Type B pancreatic cell (in vitro differentiated cells): ENCODE results near the gene TUBGCP3. TPM values are rescaled to one million over a fixed set of nuclear protein-coding genes. Genes with fewer than 3 reads are reported as not detected.

Experiments used
- DNase-seq: peaks from one replicate; pipeline ENCODE4 v3.0.0; 2021; ENCODE audit warnings: mixed read lengths; ENCODE audit not compliant: unreplicated experiment; ENCODE audit errors: extremely low spot score
- H3K27ac Mint-ChIP-seq: 2 replicates; pipeline ENCODE4 v1.8.0; 2021; ENCODE audit warnings: mild to moderate bottlenecking, mixed read lengths
- H3K27me3 Mint-ChIP-seq: 2 replicates; pipeline ENCODE4 v1.8.0; 2021; ENCODE audit warnings: mixed read lengths
- H3K36me3 Mint-ChIP-seq: 2 replicates; pipeline ENCODE4 v1.8.0; 2021; ENCODE audit warnings: mixed read lengths
- H3K4me1 Mint-ChIP-seq: one replicate; pipeline ENCODE4 v1.8.0; 2021; ENCODE audit warnings: mixed read lengths; ENCODE audit not compliant: unreplicated experiment
- H3K4me3 Mint-ChIP-seq: 2 replicates; pipeline ENCODE4 v1.8.0; 2021; ENCODE audit warnings: mild to moderate bottlenecking, mixed read lengths
- H3K9me3 Mint-ChIP-seq: 2 replicates; pipeline ENCODE4 v1.8.0; 2021; ENCODE audit warnings: mixed read lengths
- total RNA-seq: library from RNA; stranded (reverse); gene quantifications from 2 replicates; pipeline ENCODE4 v1.2.1, GENCODE V29; 2021; ENCODE audit warnings: low replicate concordance
- TF ChIP-seq, protein P1 (sequence below): fragments of 200-600 bp; sonication (generic); conservative IDR thresholded peaks from 2 replicates; pipeline ENCODE4 v1.5.0; 2021; ENCODE audit warnings: antibody characterized with exemption, mild to moderate bottlenecking

TUBGCP3 gene
- total RNA-seq, 1 donor from 2014 or later: 34.0 TPM

DNA sequence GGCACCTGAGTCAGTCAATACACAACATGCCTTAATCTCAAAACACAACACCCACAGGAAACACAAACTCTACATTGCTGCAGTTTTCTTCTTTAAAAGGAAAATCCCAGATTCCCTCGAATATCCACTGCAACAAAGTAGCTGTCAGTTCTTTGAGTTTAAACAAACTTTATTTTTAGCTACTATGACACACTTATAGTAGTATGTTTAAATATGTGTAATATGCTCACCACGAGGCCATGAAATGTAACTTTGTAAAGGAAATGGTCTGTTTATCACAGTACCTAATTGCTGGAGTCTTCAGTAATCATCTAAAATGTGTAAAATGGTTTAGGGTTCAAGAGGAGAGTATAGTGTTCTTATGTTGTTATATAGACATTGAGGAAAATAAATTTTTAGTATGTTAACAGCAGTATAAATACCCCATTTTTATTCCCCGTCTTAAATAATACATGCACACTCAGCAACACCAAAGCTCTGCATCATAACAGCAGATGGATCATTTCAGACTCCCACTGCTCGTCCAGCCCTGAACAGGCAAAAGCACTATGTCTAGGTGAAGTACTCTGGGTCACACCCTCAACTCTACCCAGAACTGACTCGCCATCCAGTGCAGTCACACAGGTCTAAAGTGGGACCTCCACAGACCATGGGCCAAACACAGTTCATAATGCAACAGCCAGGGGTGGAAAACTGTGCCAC, 20.6 kb downstream of the TUBGCP3 start:
- H3K4me1 Mint-ChIP-seq: peaks cover 6% of the 10 kb centered on the region
- H3K36me3 Mint-ChIP-seq: peaks cover 26% of the 10 kb centered on the region
- H3K4me3 Mint-ChIP-seq: no peak overlapping the region
- no peaks in the 10 kb centered on the region for H3K9me3 Mint-ChIP-seq
- DNase-seq: no peak
- H3K27me3 Mint-ChIP-seq: no peaks in the 10 kb centered on the region
- TF ChIP-seq, protein P1, sequence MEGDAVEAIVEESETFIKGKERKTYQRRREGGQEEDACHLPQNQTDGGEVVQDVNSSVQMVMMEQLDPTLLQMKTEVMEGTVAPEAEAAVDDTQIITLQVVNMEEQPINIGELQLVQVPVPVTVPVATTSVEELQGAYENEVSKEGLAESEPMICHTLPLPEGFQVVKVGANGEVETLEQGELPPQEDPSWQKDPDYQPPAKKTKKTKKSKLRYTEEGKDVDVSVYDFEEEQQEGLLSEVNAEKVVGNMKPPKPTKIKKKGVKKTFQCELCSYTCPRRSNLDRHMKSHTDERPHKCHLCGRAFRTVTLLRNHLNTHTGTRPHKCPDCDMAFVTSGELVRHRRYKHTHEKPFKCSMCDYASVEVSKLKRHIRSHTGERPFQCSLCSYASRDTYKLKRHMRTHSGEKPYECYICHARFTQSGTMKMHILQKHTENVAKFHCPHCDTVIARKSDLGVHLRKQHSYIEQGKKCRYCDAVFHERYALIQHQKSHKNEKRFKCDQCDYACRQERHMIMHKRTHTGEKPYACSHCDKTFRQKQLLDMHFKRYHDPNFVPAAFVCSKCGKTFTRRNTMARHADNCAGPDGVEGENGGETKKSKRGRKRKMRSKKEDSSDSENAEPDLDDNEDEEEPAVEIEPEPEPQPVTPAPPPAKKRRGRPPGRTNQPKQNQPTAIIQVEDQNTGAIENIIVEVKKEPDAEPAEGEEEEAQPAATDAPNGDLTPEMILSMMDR: no peak
- H3K27ac Mint-ChIP-seq: no peak overlapping the region

DNA sequence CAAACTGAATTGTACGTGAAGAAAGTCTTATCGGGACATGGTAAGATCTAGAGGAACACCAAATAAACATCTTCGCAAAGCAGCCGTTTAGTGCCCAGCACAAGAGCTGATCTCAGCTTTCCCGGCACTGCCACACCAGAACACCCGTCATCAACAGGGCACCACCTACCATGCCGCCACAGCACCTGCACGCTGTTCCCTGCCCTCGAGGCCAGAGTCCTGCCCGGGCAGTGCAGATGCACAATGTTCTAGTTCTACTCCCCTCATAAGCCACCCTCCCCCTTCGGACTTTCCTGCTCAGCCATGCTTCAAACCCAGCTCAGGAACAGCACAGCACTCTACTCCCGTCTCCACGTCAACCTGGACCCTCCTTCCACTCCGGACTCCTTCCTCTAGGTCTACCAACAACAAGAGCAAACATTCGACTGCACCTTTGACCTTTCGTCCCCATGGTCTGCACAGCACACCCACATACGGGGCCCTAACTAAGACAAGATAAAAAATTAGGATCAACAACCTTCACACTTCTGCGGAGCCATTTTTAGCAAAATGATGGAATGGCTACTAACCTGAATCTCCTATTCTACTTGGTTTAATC, 25.1 kb downstream of the TUBGCP3 start:
- Mint-ChIP-seq H3K4me3 (no peak overlapping the region), H3K27me3 (no peaks in the 10 kb centered on the region), H3K27ac (no peak overlapping the region), H3K9me3 (no peaks in the 10 kb centered on the region), H3K36me3 (peaks cover 30% of the 10 kb centered on the region), H3K4me1 (no peaks in the 10 kb centered on the region)
- DNase-seq: no peak
- TF ChIP-seq, protein P1: no peak

DNA sequence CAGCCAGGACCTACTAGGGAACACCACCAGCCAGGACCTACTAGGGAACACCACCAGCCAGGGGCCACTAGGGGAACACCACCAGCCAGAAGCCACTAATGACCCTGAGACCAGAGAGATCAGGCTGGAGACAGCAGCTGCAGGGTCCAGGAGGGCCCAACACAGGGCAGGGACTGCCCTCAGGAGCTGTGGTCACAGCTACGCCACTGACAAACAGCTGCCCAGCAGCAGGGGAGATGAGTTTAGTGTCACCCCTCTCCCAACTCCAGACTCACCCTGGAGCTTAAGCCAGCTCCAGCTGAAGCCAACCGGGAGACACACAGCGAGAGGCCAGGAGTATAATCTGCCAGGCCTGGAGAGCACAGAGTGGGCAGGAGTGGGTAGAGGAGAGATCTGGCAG, 25.7 kb downstream of the TUBGCP3 start:
- DNase-seq: no peak
- H3K36me3 Mint-ChIP-seq: peaks cover 30% of the 10 kb centered on the region
- TF ChIP-seq, protein P1: no peak
- no peaks in the 10 kb centered on the region for H3K9me3 Mint-ChIP-seq
- no peaks in the 10 kb centered on the region for H3K27me3 Mint-ChIP-seq
- H3K27ac Mint-ChIP-seq: no peak overlapping the region
- no peaks in the 10 kb centered on the region for H3K4me1 Mint-ChIP-seq
- H3K4me3 Mint-ChIP-seq: no peak overlapping the region

DNA sequence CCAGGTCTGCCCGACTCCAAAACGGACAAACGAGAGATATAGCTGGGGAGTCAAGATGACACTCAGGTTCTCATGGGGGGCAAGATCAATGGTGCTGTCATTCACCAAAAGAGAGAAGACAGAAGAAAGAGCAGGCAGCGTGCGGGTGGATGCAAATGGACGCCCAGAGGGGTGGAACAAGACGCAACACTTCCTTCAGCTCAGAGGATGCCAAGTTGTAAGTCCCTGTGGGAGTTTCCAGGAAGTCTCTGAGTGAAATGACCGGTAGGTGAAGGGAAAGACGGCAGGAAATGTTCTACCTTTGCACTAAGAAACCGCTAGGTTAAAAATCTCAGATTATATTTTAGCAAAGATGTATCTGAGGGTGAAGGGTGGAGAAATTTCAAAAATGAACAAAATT, 26.5 kb downstream of the TUBGCP3 start:
- no peak overlapping the region for H3K4me3 Mint-ChIP-seq
- no peaks in the 10 kb centered on the region for H3K4me1 Mint-ChIP-seq
- TF ChIP-seq, protein P1: no peak
- H3K36me3 Mint-ChIP-seq: peaks cover 30% of the 10 kb centered on the region
- no peaks in the 10 kb centered on the region for H3K9me3 Mint-ChIP-seq
- DNase-seq: no peak
- H3K27ac Mint-ChIP-seq: no peak overlapping the region
- no peaks in the 10 kb centered on the region for H3K27me3 Mint-ChIP-seq

DNA sequence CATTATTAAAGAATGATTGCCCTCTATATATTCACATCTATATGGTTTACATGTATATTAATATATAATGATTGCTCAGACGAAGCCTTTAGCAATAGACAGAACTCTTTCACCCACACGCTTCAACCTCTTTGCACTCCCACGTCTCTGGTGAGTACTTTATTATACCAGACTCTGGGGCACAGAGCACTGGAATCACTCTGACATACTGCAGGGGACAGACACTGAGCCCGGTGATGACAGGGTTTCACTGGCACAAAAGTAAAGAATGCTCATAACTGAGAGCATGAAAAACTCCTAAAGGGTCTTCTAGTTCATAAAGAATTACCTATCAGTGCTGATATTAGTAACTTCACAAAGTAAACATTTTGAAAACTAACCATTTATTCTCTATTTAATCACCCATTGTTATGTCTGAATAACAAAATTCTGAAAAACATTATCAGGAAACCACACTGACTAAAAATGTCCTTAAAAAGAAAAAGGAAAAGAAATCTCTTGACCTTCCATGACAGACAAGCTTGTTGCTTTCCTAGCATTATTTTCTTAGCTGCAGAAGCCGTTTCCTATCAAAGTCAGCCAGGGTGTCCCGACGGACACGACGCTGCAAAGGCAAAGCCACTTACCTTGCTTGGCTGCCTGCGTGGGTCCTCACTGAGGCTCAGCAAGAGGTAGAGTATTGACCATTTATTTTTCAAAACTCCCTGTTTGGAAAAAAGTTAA, 29.1 kb downstream of the TUBGCP3 start:
- H3K4me3 Mint-ChIP-seq: no peak overlapping the region
- DNase-seq: no peak
- no peaks in the 10 kb centered on the region for H3K9me3 Mint-ChIP-seq
- no peaks in the 10 kb centered on the region for H3K4me1 Mint-ChIP-seq
- H3K36me3 Mint-ChIP-seq: peaks cover 40% of the 10 kb centered on the region
- TF ChIP-seq, protein P1: no peak
- no peaks in the 10 kb centered on the region for H3K27me3 Mint-ChIP-seq
- no peak overlapping the region for H3K27ac Mint-ChIP-seq
